IPS-15b (cell line): Measurements from ENCODE around the gene CPLANE2.
"Not testable (repeated sequence)": the region's sequence is repeated elsewhere in the genome, so short reads cannot be mapped to it uniquely, and the experiment has no call there.

Experiments used
- H3K27me3 ChIP-seq: one replicate; pipeline ENCODE4 v1.6.1; 2013; ENCODE audit warnings: low read length; ENCODE audit not compliant: control insufficient read depth, insufficient read depth
- H3K36me3 ChIP-seq: one replicate; pipeline ENCODE4 v1.6.1; 2013; ENCODE audit warnings: low read length; ENCODE audit not compliant: control insufficient read depth, insufficient read depth
- H3K4me1 ChIP-seq: one replicate; pipeline ENCODE4 v1.6.1; 2013; ENCODE audit warnings: mild to moderate bottlenecking, low read length; ENCODE audit not compliant: control insufficient read depth, insufficient read depth
- H3K4me3 ChIP-seq: one replicate; pipeline ENCODE4 v1.5.1; 2013; ENCODE audit warnings: low read depth, low read length
- H3K9ac ChIP-seq: one replicate; pipeline ENCODE4 v1.6.1; 2013; ENCODE audit warnings: low read depth, mild to moderate bottlenecking, low read length
- H3K9me3 ChIP-seq: one replicate; pipeline ENCODE4 v1.6.1; 2013; ENCODE audit warnings: mild to moderate bottlenecking, low read length; ENCODE audit not compliant: control insufficient read depth, insufficient read depth

Gene CPLANE2

DNA sequence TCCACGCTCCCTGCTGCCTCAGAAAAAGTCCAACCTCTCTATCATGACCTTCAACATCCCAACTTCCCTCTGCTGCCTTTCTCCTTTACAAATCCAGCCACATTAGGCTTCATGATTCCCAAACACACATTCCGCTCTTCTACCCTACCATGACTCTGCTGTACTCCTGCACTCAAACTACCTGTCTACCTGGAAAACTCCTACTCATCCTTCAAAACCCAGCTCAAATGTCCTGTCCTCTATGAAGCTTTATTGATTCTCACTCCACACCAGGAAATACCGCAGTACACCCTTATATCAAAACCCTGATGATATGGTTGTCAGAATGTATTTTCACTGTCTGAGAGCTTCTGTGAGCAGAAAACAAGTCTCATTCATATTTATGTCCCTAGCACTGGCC is 33.4 kb downstream of the CPLANE2 start:
- H3K36me3 ChIP-seq: peaks cover 11% of the 10 kb centered on the region
- H3K27me3 ChIP-seq: no peaks in the 10 kb centered on the region
- no peak overlapping the region for H3K4me3 ChIP-seq
- H3K4me1 ChIP-seq: no peaks in the 10 kb centered on the region
- no peak overlapping the region for H3K9ac ChIP-seq
- no peaks in the 10 kb centered on the region for H3K9me3 ChIP-seq

DNA sequence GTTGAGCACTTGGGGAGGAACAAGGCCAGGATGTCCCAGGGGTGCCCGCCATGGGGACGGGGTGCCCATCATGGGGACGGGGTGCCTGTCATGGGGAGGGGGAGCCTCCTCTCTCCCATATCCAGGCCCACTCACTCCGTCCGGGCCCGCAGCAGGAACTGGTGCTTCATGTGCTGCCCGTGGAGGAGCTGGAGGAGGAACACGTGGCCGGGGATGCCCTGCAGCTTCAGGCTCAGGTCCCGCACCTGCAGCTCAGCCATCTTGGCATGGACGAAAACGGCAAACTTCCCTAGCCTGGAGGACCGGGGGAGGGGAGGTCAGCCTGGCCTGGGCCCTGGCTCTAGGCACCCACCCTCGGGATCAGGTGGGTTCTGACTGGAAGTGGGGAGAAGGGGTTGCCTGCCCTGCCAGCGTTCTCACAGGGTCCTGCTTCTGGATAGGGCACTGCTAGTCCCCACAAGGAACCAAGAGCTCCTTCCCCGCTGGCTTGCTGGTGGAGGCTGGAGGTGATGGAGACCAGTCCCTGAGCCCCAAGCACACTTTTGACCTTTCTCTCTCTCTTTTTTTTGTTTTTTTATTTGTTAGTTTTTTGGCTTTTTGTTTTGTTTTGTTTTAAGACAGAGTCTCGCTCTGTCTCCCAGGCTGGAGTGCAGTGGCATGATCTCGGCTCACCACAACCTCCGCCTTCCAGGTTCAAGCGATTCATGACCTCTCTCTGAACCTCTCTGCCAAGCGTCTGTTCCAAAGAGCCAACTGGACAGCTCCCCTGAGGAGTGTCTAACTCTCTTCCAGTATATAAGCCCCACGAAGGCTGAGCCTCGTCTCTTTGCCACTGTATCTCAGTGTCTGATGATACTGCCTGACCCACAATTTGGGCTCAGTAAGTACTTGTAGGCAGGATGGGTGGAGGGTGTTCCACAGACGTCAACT is 34.4 kb downstream of the CPLANE2 start:
- peaks cover 14% of the 10 kb centered on the region for H3K36me3 ChIP-seq
- H3K4me3 ChIP-seq: no peak overlapping the region
- H3K9me3 ChIP-seq: no peaks in the 10 kb centered on the region
- no peaks in the 10 kb centered on the region for H3K27me3 ChIP-seq
- no peak overlapping the region for H3K9ac ChIP-seq
- no peaks in the 10 kb centered on the region for H3K4me1 ChIP-seq

DNA sequence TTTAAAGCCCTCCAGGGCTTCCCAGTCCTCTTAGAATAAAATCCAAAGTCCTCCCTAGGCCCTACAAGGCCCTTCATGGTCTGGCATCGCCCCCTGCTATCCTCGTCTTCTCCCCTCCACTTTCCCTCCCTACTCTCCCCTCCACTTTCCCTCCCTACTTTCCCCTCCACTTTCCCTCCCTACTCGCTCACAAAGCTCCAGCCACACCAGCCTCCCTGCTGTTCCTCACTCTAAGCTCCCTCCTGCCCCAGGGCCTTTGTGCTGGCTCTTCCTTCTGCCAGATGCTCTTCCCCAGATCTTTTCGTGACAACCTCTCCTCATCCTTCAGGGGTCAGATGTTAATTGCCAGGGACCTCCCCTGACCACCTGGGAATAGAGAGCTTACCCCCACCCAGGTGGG is 37.3 kb downstream of the CPLANE2 start:
- no peaks in the 10 kb centered on the region for H3K4me1 ChIP-seq
- H3K9me3 ChIP-seq: no peaks in the 10 kb centered on the region
- peaks cover 14% of the 10 kb centered on the region for H3K36me3 ChIP-seq
- H3K9ac ChIP-seq: no peak overlapping the region
- H3K4me3 ChIP-seq: no peak overlapping the region
- no peaks in the 10 kb centered on the region for H3K27me3 ChIP-seq

GRCh38 chr1:16199157-16199501 is 37.9 kb downstream of the CPLANE2 start:
- no peaks in the 10 kb centered on the region for H3K27me3 ChIP-seq
- no peak overlapping the region for H3K4me3 ChIP-seq

GRCh38 chr1:16198444-16199156 is 38.4 kb downstream of the CPLANE2 start:
- peaks cover 14% of the 10 kb centered on the region for H3K36me3 ChIP-seq
- no peak overlapping the region for H3K4me3 ChIP-seq
- H3K9ac ChIP-seq: no peak overlapping the region
- no peaks in the 10 kb centered on the region for H3K9me3 ChIP-seq
- H3K27me3 ChIP-seq: no peaks in the 10 kb centered on the region
- H3K4me1 ChIP-seq: no peaks in the 10 kb centered on the region

More at GRCh38 chr1:16199157-16199501, 37.9 kb downstream of the CPLANE2 start:
- Histone ChIP-seq H3K4me1 (no peaks in the 10 kb centered on the region), H3K9me3 (no peaks in the 10 kb centered on the region), H3K9ac (no peak overlapping the region), H3K36me3 (peaks cover 14% of the 10 kb centered on the region)

- H3K36me3 ChIP-seq: peaks cover 10% of the 10 kb centered on the region
- no peaks in the 10 kb centered on the region for H3K27me3 ChIP-seq
- no peaks in the 10 kb centered on the region for H3K4me1 ChIP-seq
- no peak overlapping the region for H3K4me3 ChIP-seq
- H3K9me3 ChIP-seq: no peaks in the 10 kb centered on the region
- no peak overlapping the region for H3K9ac ChIP-seq
Measured at GRCh38 chr1:16196874-16197273, 40.1 kb downstream of the CPLANE2 start.

GRCh38 chr1:16196139-16196538 is 40.8 kb downstream of the CPLANE2 start:
- not testable (repeated sequence) for H3K4me1 ChIP-seq, H3K9me3 ChIP-seq, H3K4me3 ChIP-seq, H3K27me3 ChIP-seq, H3K9ac ChIP-seq
- H3K36me3 ChIP-seq: peaks cover 10% of the 10 kb centered on the region

GRCh38 chr1:16195518-16195905 is 41.5 kb downstream of the CPLANE2 start:
- Histone ChIP-seq H3K4me3 (no peak overlapping the region), H3K27me3 (no peaks in the 10 kb centered on the region), H3K9ac (no peak overlapping the region), H3K4me1 (no peaks in the 10 kb centered on the region), H3K9me3 (no peaks in the 10 kb centered on the region), H3K36me3 (peaks cover 10% of the 10 kb centered on the region)

- H3K9ac ChIP-seq: no peak overlapping the region
- H3K9me3 ChIP-seq: no peaks in the 10 kb centered on the region
- H3K4me1 ChIP-seq: no peaks in the 10 kb centered on the region
- no peak overlapping the region for H3K4me3 ChIP-seq
- no peaks in the 10 kb centered on the region for H3K36me3 ChIP-seq
- no peaks in the 10 kb centered on the region for H3K27me3 ChIP-seq
Measured at GRCh38 chr1:16191916-16192546, 45.0 kb downstream of the CPLANE2 start.

- Histone ChIP-seq H3K36me3 (no peaks in the 10 kb centered on the region), H3K9me3 (no peaks in the 10 kb centered on the region), H3K9ac (no peak overlapping the region), H3K4me1 (no peaks in the 10 kb centered on the region), H3K4me3 (no peak overlapping the region), H3K27me3 (no peaks in the 10 kb centered on the region)
Measured at GRCh38 chr1:16191309-16191708, 45.7 kb downstream of the CPLANE2 start.

GRCh38 chr1:16189921-16190621 is 46.9 kb downstream of the CPLANE2 start:
- Histone ChIP-seq H3K36me3 (no peaks in the 10 kb centered on the region), H3K9ac (no peak overlapping the region)

More at GRCh38 chr1:16189921-16190621, 46.9 kb downstream of the CPLANE2 start:
- H3K4me3 ChIP-seq: no peak overlapping the region
- H3K27me3 ChIP-seq: no peaks in the 10 kb centered on the region
- H3K4me1 ChIP-seq: no peaks in the 10 kb centered on the region
- no peaks in the 10 kb centered on the region for H3K9me3 ChIP-seq
